ENCODE data around the gene CHST13.

CHST13 gene

GRCh38 chr3:126569390-126569975 is 45.5 kb downstream of the CHST13 start:
- H3K9me3 ChIP-seq (ENCODE audit: insufficient read depth, low read depth, low read length) = no peaks in the 10 kb centered on the region
- H3K4me2 ChIP-seq (ENCODE audit: low read depth, low read length, poor library complexity, severe bottlenecking) = no peak overlapping the region
- no peaks in the 10 kb centered on the region for H3K36me3 ChIP-seq (ENCODE audit: insufficient read depth, low read length)
- no peaks in the 10 kb centered on the region for H3K27me3 ChIP-seq (ENCODE audit: insufficient read depth, low read length, poor library complexity, severe bottlenecking)
- TF ChIP-seq CTCF (conservative IDR thresholded peaks at IDR 0.05; ENCODE audit: low read length) (no peak), EZH2phosphoT487 (IDR thresholded peaks at IDR 0.05; ENCODE audit: borderline replicate concordance) (no peak)
- H3K4me3 ChIP-seq (ENCODE audit: low read length, poor library complexity, severe bottlenecking) = no peak overlapping the region
- no peaks in the 10 kb centered on the region for H3F3A ChIP-seq (ENCODE audit: low read depth)
- H3K9me2 ChIP-seq (replicated peaks; ENCODE audit: low read depth, low read length) = no peaks in the 10 kb centered on the region
- H3K79me2 ChIP-seq (ENCODE audit: insufficient read depth, low read length) = no peaks in the 10 kb centered on the region
- no peaks in the 10 kb centered on the region for H4K20me1 ChIP-seq (ENCODE audit: insufficient read depth, low read length, poor library complexity, severe bottlenecking)
- no peak overlapping the region for H2AFZ ChIP-seq (ENCODE audit: low read length)
- H3K4me1 ChIP-seq (ENCODE audit: insufficient read depth, low read length, poor library complexity, severe bottlenecking) = no peaks in the 10 kb centered on the region
- H3K9ac ChIP-seq (ENCODE audit: low read depth, low read length, poor library complexity, severe bottlenecking) = no peak overlapping the region

- H3K36me3 ChIP-seq (ENCODE audit: insufficient read depth, low read length) = no peaks in the 10 kb centered on the region
- no peak overlapping the region for H2AFZ ChIP-seq (ENCODE audit: low read length)
- no peak overlapping the region for H3K9ac ChIP-seq (ENCODE audit: low read depth, low read length, poor library complexity, severe bottlenecking)
- H3K27me3 ChIP-seq (ENCODE audit: insufficient read depth, low read length, poor library complexity, severe bottlenecking) = no peaks in the 10 kb centered on the region
- no peak overlapping the region for H3K4me3 ChIP-seq (ENCODE audit: low read length, poor library complexity, severe bottlenecking)
- H3K9me2 ChIP-seq (replicated peaks; ENCODE audit: low read depth, low read length) = no peaks in the 10 kb centered on the region
- H3F3A ChIP-seq (ENCODE audit: low read depth) = no peaks in the 10 kb centered on the region
- TF ChIP-seq CTCF (conservative IDR thresholded peaks at IDR 0.05; ENCODE audit: low read length) = peak; percentile 59
- TF ChIP-seq EZH2phosphoT487 (IDR thresholded peaks at IDR 0.05; ENCODE audit: borderline replicate concordance) = no peak
- no peak overlapping the region for H3K4me2 ChIP-seq (ENCODE audit: low read depth, low read length, poor library complexity, severe bottlenecking)
- H3K79me2 ChIP-seq (ENCODE audit: insufficient read depth, low read length) = no peaks in the 10 kb centered on the region
- no peaks in the 10 kb centered on the region for H4K20me1 ChIP-seq (ENCODE audit: insufficient read depth, low read length, poor library complexity, severe bottlenecking)
- no peaks in the 10 kb centered on the region for H3K4me1 ChIP-seq (ENCODE audit: insufficient read depth, low read length, poor library complexity, severe bottlenecking)
- no peaks in the 10 kb centered on the region for H3K9me3 ChIP-seq (ENCODE audit: insufficient read depth, low read depth, low read length)
These were observed 46.2 kb downstream of the CHST13 start for GRCh38 chr3:126570103-126570541.

- Histone ChIP-seq H3F3A (ENCODE audit: low read depth) (no peaks in the 10 kb centered on the region), H3K4me3 (ENCODE audit: low read length, poor library complexity, severe bottlenecking) (no peak overlapping the region), H3K9me3 (ENCODE audit: insufficient read depth, low read depth, low read length) (no peaks in the 10 kb centered on the region), H2AFZ (ENCODE audit: low read length) (no peak overlapping the region), H3K4me2 (ENCODE audit: low read depth, low read length, poor library complexity, severe bottlenecking) (no peak overlapping the region), H4K20me1 (ENCODE audit: insufficient read depth, low read length, poor library complexity, severe bottlenecking) (no peaks in the 10 kb centered on the region), H3K27me3 (ENCODE audit: insufficient read depth, low read length, poor library complexity, severe bottlenecking) (no peaks in the 10 kb centered on the region), H3K4me1 (ENCODE audit: insufficient read depth, low read length, poor library complexity, severe bottlenecking) (no peaks in the 10 kb centered on the region), H3K79me2 (ENCODE audit: insufficient read depth, low read length) (no peaks in the 10 kb centered on the region), H3K9ac (ENCODE audit: low read depth, low read length, poor library complexity, severe bottlenecking) (no peak overlapping the region), H3K36me3 (ENCODE audit: insufficient read depth, low read length) (no peaks in the 10 kb centered on the region), H3K9me2 (replicated peaks; ENCODE audit: low read depth, low read length) (no peaks in the 10 kb centered on the region)
- TF ChIP-seq CTCF (conservative IDR thresholded peaks at IDR 0.05; ENCODE audit: low read length) = no peak
- no peak for TF ChIP-seq EZH2phosphoT487 (IDR thresholded peaks at IDR 0.05; ENCODE audit: borderline replicate concordance)
These were observed 47.1 kb downstream of the CHST13 start for GRCh38 chr3:126571078-126571477.

Data from Loucy (cell line).